Germinal center (tissue), 1 donor: Measurements from ENCODE around the gene NUBP2.
A peak's percentile ranks its signal among the peaks of the same experiment; 100 is the strongest.

Experiments used
- DNase-seq: peaks from one replicate; pipeline ENCODE4 v3.0.0; 2012; ENCODE audit warnings: mixed read lengths, low spot score

NUBP2 gene

GRCh38 chr16:1758923-1759322 lies 23.8 kb upstream of the NUBP2 start:
- DNase-seq, result no peak

GRCh38 chr16:1759511-1759910 lies 23.2 kb upstream of the NUBP2 start:
- no peak for DNase-seq

- DNase-seq, result no peak
Observed at GRCh38 chr16:1760911-1761310, 21.8 kb upstream of the NUBP2 start.

GRCh38 chr16:1761751-1762150 lies 21.0 kb upstream of the NUBP2 start:
- DNase-seq, result no peak

GRCh38 chr16:1762196-1762878 lies 20.4 kb upstream of the NUBP2 start:
- DNase-seq, result no peak

GRCh38 chr16:1762879-1763520 lies 19.8 kb upstream of the NUBP2 start:
- DNase-seq, result no peak

- DNase-seq, result no peak
Observed at GRCh38 chr16:1763521-1764511, 18.9 kb upstream of the NUBP2 start.

- DNase-seq, result no peak
Observed at GRCh38 chr16:1764971-1765370, 17.8 kb upstream of the NUBP2 start.

GRCh38 chr16:1765826-1766225 lies 16.9 kb upstream of the NUBP2 start:
- DNase-seq, result no peak

GRCh38 chr16:1766231-1766630 lies 16.5 kb upstream of the NUBP2 start:
- no peak for DNase-seq

GRCh38 chr16:1766701-1767100 lies 16.1 kb upstream of the NUBP2 start:
- DNase-seq, result no peak

GRCh38 chr16:1767116-1767994 lies 15.4 kb upstream of the NUBP2 start:
- no peak for DNase-seq

GRCh38 chr16:1768061-1768766 lies 14.5 kb upstream of the NUBP2 start:
- DNase-seq, result no peak

GRCh38 chr16:1768767-1769401 lies 13.9 kb upstream of the NUBP2 start:
- no peak for DNase-seq

- DNase-seq, result no peak
Observed at GRCh38 chr16:1769402-1770300, 13.1 kb upstream of the NUBP2 start.

- DNase-seq, result peak; percentile 43
Observed at GRCh38 chr16:1770328-1771187, 12.2 kb upstream of the NUBP2 start.

- DNase-seq, result peak; percentile 75
Observed at GRCh38 chr16:1771188-1771863, 11.4 kb upstream of the NUBP2 start, which contains the start of gene NME3. NME3 (minus strand) TSS chr16:1771543; CDS start chr16:1771534, 9 bp downstream.

- no peak for DNase-seq
Observed at GRCh38 chr16:1771864-1772361, 10.8 kb upstream of the NUBP2 start.
